NCI-H748 treated with DMSO at 0.1 percent for 48 hours (cell line): Measurements from ENCODE around the gene GDF2.

Experiments used
- DNase-seq: peaks from one replicate; lab custom pipeline; 2025; lab: John Stamatoyannopoulos, UW

Gene GDF2

DNA sequence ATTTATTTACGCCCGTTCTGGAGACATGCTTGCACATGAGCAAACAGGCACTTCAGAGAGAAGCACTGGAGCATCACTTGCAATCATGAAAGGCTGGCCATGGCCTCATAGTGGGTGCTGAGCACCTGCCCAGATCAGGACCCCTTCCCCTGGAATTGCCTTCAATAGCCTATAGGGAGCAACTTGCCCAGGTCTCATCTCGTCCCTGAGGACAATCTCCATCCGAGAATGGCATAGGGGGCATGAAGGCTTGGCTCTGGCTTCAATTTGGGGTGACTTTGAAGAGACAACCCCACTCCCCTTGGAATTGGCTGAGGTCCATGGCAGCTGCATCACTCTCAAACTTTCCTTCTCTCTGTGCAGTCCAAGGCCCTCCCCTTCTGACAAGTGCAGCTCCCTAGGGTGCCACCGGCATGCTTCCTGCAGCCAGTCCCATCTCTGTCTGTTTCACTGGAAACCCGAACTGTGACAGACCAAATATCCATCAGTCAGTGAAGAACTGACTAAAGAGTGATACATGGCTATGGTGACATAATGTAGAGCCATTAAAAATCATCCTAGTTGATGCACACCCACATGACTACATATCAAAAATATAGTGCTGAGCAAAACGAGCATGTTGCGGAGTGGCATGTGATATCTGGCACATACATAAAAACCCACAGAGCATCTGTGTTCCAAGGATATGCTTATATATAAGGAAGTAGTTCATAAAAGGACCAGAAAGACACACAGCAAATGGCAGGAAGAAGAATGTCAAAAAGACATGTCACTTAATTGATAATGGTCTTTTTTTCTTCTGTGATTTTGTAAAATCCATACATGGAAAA, 12.4 kb downstream of the GDF2 start:
- DNase-seq, result no peak

DNA sequence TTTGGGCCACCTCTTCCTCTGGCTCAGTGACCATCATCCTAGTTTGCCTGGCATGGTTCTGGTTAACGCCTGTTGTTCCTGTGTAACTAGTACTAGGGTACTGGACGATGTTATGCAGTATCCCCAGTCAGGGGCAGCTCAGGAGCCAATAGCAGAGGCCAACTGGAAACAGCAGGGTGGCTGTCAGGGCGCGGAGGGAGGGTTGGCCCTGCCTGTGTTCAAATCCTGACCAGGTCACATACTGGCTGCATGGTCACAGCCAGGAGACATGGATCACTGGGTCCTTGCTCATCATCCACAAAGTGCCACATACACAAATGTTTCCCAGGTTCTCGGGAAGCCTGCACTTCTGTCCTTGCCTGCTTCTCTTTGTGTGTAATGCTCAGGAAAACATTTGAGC, 13.7 kb downstream of the GDF2 start:
- no peak for DNase-seq

DNA sequence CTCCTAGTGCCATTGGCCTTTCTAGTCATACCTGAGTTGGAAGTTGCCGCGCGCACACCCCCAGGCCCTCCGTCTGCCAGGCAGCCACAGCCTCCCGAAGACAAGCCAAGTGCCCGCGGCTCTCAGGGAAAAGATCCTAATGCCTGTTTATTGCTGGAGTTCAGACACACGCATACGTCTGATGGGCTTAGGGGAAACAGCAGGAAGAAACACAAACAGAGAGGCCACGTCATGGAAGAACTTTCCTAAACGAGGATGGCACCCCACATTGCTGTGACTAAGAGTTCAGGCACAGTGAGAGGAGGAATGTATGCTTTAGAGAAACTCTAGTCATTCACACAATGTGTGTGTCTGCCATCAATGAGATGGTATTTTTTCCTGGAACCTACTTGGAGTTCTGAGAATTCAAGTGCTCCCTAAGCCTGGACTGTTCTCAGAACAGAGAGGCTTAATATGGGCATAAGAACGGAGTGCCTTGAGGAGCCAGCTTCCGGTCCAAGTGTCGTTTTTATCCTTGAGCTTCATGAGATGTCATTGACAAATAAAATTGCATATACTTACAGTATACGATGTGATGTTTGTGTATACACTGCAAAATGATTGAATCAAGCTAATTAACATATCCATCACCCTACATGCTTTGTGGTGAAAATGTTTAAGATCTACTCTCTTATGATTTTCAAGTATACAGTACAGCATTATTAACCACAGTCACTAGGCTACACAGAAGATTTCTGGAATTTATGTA, 14.3 kb downstream of the GDF2 start:
- DNase-seq, result no peak

DNA sequence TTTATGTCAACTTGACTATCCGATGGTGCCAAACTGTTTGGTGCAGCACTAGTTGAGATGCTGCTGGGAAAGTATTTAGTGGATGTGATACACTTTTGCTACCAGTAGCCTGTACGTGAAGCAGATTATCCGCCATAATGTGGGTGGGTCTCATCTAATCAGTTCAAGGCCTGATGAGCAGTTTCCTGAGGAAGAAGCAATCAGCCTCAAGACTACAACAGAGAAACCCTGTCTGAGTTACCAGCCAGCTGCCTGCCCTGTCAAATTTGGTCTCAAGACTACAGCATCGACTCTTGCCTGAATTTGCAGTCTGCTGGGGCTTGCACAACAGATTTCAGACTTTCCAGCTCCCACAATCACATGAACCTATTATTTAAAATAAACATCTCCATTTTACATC, 15.1 kb downstream of the GDF2 start:
- DNase-seq, result no peak

DNA sequence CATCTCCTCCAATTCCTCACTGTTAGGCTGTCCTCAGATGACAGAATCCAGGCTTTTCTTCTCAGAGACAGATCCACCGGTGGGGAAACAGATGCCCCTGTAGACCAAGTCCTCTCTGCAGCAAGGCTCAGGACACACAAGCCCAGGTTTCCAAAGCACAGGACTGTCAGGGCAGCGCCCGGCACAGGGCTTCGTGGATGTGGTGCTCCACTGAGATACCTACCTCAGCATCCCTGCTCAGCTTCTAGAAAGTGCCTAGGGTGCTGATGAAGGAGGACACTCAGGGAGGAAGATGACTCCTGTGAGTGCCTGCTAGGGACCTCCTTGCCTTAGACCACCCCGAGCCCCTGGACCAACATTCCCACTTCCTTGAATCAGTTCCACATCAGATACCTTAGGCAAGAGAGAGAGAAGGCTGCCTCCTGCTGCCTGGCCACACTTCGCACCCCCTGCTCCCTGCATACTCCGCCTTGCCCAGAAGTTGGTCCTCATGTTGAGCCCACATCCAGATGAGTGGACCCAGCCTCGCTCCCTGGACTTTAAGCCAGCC, 17.0 kb downstream of the GDF2 start:
- DNase-seq, result no peak

DNA sequence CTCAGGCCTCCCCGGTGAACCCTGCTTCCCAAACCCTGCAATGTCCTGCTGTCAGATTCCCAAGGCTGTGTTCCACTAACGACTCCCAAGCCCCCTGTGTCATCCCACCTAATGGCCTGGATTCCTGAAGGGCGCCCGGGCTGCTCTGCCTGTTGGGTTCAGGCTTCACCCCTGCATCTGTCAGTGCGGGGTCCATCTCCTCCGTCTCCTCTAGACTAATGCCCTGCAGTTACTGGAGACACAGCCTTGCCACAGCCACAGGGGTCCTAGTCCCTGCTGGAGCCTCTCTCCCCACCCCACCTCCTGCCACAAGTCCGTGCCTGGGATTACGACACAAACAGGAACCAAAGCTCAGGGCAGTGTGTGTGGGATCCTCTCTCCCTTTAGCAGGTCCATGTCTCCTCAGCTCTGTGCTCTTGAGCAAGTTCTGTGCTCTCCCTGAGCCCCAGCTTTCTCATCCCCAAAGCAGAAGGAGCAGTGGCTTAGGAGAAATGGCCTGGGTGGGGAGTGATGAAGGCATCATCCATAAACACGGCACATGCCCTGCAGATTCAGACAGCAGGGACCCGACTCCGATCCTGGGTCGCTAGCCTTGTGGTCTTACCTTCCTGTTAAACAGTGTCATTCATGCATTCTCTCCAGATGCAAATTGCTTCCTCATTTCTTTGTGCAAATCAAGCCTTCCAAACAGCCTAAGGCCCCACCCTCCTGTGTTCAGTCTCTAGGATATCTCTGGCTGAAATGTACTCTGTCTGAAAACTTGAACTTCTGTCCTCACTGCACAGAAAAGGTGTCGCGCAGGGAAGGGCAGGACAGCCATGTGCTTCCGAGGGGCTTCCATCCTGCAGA, 17.7 kb downstream of the GDF2 start:
- DNase-seq, result no peak

DNA sequence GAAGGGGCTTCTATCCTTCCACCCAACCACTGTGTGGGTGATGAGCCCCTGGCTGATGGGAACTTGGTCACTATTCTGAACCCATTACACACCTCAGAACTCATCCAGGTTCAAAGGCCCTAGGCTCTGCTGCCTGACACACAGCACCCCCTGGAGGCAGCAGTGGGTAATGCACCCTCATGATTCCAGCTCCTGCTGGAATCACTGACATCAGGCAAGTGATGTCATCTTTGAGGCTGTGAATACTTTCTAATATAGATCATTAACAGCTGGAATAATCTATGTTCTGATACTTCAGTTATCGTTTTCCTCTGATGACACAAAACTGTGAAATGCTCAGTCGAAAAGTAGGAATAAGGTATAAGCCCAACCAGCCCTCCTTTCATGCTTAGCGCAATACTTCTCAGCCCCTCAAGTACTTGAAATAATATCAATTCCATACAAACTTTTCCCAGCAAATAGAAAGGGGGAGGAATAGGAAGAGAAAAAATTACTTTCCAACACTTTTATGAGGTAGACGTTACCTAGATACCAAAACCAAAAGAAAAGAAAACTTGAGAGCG, 18.4 kb downstream of the GDF2 start:
- DNase-seq, result no peak

DNA sequence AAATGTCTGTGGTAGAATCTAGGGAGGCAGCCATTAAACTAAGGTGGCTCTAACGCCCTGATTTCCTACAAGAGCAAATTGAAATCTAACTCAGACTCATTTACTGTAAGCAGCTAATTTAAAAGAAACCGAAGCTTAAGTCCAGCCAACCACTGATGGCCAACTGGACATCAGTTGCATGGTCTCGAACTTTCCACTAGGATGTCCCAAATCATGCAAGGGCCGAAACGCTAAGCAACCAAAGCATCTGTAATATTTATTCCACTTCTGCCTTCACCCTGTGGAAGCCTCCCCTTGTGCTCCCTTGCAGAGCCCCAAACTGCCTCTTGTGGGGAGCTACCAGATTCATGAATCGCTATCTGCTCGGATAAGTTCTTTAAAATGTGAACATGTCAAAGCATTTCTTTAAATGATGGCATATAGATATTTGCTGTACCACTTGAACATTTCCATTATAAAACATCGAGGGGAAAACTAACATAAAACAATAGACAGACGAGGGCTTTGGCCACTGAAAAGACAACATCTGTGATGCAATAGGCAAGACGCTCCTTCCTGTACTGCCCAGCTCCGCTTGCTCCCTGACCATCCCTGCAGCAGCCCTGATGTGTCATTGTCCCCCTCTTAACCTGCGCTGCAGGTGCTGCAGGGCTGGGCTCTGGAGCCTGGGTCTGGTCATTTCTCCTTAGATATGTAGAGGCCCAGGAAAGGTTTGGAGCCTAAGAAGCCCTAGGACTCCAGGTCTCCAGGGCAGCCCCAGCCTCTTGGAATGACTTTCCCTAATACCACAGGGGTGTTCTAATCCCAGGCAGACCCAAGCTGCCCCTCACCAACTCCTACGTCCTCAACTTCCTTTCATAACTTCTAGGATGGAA, 23.0 kb downstream of the GDF2 start:
- DNase-seq, result no peak

DNA sequence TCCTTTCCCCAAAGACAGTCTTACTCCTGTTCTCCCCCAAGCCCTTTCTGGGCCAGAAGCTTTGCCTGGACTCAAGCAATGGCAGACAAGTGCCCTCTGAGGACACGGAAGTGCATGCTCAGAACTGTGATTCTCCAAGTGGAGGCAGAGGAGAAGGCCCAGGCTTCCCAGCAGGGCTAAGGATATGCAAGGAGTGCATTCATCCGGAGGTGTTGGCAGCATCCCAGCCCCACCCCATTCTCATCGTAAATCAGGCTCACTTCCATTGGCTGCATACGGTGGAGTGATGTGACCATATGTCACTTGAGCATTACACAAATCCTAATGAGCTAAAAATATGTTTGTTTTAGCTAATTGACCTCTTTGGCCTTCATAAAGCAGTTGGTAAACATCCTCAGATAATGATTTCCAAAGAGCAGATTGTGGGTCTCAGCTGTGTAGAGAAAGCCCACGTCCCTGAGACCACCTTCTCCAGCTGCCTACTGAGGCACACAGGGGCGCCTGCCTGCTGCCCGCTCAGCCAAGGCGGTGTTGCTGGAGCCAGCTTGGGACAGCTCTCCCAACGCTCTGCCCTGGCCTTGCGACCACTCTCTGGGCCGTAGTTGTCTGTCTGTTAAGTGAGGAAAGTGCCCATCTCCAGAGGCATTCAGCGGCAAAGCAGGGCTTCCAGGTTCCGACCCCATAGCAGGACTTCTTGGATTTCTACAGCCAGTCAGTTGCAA, 24.5 kb downstream of the GDF2 start:
- peak; percentile 17 for DNase-seq

DNA sequence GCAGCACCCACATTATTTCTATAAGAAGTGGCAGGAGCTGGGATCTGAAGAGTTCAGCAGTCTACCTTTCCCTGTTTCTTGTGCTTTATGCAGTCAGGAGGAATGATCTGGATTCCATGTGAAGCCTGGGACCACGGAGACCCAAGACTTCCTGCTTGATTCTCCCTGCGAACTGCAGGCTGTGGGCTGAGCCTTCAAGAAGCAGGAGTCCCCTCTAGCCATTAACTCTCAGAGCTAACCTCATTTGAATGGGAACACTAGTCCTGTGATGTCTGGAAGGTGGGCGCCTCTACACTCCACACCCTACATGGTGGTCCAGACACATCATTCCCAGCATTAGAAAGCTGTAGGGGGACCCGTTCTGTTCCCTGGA, 25.0 kb downstream of the GDF2 start:
- no peak for DNase-seq

DNA sequence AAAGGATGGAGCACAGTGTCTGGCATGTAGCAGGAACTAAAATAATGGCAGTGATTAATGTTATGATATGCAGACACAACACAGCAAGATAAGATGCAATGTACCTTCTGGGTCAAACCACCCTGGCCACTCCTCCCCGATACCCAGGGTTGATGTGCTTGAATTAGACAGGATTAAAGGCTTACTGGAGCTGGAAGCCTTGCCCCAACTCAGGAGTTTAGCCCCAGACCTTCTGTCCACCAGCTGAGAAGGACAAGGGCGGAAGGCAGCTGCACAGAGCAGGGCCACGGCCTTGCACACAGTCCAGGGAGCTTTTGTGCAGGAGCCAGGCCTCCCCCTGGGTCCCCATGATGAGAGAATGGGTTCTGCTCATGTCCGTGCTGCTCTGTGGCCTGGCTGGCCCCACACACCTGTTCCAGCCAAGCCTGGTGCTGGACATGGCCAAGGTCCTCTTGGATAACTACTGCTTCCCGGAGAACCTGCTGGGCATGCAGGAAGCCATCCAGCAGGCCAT, 25.9 kb downstream of the GDF2 start, which contains the start of gene RBP3:
Gene RBP3 (plus strand): TSS at position 226 of the 514 bp plus-strand sequence. CDS start 122 bp downstream, at position 348.
- DNase-seq, result no peak

DNA sequence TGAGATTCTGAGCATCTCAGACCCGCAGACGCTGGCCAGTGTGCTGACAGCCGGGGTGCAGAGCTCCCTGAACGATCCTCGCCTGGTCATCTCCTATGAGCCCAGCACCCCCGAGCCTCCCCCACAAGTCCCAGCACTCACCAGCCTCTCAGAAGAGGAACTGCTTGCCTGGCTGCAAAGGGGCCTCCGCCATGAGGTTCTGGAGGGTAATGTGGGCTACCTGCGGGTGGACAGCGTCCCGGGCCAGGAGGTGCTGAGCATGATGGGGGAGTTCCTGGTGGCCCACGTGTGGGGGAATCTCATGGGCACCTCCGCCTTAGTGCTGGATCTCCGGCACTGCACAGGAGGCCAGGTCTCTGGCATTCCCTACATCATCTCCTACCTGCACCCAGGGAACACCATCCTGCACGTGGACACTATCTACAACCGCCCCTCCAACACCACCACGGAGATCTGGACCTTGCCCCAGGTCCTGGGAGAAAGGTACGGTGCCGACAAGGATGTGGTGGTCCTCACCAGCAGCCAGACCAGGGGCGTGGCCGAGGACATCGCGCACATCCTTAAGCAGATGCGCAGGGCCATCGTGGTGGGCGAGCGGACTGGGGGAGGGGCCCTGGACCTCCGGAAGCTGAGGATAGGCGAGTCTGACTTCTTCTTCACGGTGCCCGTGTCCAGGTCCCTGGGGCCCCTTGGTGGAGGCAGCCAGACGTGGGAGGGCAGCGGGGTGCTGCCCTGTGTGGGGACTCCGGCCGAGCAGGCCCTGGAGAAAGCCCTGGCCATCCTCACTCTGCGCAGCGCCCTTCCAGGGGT, 26.6 kb downstream of the GDF2 start:
- DNase-seq, result no peak

DNA sequence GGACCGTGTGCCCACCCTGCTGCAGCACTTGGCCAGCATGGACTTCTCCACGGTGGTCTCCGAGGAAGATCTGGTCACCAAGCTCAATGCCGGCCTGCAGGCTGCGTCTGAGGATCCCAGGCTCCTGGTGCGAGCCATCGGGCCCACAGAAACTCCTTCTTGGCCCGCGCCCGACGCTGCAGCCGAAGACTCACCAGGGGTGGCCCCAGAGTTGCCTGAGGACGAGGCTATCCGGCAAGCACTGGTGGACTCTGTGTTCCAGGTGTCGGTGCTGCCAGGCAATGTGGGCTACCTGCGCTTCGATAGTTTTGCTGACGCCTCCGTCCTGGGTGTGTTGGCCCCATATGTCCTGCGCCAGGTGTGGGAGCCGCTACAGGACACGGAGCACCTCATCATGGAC, 27.3 kb downstream of the GDF2 start:
- DNase-seq, result no peak

DNA sequence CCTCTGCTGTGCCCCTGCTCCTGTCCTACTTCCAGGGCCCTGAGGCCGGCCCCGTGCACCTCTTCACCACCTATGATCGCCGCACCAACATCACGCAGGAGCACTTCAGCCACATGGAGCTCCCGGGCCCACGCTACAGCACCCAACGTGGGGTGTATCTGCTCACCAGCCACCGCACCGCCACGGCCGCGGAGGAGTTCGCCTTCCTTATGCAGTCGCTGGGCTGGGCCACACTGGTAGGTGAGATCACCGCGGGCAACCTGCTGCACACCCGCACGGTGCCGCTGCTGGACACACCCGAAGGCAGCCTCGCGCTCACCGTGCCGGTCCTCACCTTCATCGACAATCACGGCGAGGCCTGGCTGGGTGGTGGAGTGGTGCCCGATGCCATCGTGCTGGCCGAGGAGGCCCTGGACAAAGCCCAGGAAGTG, 27.7 kb downstream of the GDF2 start:
- DNase-seq, result no peak

DNA sequence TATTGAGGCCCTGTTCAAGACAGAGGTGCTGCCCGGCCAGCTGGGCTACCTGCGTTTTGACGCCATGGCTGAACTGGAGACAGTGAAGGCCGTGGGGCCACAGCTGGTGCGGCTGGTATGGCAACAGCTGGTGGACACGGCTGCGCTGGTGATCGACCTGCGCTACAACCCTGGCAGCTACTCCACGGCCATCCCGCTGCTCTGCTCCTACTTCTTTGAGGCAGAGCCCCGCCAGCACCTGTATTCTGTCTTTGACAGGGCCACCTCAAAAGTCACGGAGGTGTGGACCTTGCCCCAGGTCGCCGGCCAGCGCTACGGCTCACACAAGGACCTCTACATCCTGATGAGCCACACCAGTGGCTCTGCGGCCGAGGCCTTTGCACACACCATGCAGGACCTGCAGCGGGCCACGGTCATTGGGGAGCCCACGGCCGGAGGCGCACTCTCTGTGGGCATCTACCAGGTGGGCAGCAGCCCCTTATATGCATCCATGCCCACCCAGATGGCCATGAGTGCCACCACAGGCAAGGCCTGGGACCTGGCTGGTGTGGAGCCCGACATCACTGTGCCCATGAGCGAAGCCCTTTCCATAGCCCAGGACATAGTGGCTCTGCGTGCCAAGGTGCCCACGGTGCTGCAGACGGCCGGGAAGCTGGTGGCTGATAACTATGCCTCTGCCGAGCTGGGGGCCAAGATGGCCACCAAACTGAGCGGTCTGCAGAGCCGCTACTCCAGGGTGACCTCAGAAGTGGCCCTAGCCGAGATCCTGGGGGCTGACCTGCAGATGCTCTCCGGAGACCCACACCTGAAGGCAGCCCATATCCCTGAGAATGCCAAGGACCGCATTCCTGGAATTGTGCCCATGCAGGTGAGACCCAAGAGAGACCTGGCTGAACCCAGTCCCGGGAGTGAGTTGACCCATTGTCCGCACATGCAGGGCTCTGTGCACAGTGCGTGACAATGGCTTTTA, 28.7 kb downstream of the GDF2 start:
- DNase-seq, result no peak

DNA sequence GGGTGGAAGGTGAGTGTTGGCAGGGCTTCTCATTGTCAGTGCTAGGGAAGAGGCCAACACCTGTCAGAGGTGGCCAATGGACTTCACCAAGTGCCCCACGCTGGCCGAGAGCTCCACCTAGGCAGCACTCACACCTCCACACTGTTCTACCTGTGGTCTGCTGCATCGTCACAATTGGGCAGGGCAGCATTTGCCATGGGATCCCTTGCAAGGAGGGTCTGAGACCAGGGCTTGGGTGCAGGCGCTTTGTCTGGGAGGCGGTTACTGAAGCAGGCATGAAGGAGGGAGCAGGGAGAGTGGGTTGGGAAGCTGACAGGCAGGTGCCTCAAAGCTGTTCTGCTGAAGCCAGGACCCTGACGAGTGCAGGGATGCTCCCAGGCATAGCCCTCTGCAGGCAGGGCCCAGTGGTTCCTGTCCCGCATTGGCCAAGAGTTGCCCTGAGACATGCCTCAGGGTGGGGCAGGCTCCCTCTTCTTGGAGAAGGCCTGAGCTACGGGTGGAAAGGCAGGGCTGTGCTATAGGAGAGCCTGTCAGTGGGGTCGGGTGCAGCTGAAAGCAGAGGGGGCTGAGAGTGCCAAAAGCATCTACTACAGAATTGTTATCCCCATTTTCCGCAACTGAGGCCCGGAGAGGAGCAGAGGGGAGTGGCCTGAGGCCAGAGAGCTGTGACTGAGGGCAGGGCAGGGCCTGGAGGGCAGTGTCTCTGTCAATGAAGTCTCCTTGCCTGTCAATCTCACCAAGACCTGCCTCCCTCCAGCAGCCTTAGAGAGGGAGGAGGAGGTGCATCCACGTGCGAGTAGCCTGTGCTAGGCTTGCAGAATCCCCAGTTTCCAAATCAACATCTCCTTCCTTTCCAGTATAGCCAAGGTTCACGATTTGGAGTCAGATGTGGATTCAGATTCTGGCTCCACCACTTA, 29.9 kb downstream of the GDF2 start:
- no peak for DNase-seq

DNA sequence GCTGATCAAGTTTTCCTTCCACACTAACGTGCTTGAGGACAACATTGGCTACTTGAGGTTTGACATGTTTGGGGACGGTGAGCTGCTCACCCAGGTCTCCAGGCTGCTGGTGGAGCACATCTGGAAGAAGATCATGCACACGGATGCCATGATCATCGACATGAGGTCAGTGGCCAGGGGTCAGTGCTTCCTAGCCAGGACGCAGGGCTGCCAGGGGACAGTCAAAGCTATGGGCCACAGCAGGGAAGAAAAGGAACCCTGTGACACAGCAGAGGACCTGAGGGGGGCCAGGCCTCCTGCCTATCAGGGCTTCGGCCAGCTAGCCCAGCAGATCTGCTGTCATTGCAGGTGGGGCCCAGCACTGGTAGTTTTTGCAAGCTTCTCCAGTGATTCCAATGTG, 31.1 kb downstream of the GDF2 start:
- DNase-seq, result no peak
